ENCODE measurements around the gene ANKRD44.
"Not testable (repeated sequence)": the region's sequence is repeated elsewhere in the genome, so short reads cannot be mapped to it uniquely, and the experiment has no call there.

Gene ANKRD44

DNA sequence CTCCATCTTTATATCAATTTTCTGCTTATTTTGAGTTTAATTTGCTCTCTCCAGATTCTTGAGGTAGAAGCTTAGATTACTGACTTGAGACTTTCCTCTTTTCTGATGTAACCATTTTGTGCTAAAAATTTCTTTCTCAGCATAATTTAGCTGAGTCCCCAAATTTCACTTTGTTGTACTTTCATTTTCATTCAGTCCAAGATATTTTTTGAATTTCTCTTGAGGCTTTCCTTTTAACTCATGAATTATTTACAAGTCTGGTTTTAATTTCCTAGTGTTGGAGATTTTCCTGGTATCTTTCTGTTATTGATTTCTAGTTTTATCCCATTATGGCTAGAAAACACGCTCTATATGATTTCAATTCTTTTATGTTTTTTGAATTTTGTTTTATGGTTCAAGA, 239.4 kb downstream of the ANKRD44 start:
- TF ChIP-seq, protein P1, sequence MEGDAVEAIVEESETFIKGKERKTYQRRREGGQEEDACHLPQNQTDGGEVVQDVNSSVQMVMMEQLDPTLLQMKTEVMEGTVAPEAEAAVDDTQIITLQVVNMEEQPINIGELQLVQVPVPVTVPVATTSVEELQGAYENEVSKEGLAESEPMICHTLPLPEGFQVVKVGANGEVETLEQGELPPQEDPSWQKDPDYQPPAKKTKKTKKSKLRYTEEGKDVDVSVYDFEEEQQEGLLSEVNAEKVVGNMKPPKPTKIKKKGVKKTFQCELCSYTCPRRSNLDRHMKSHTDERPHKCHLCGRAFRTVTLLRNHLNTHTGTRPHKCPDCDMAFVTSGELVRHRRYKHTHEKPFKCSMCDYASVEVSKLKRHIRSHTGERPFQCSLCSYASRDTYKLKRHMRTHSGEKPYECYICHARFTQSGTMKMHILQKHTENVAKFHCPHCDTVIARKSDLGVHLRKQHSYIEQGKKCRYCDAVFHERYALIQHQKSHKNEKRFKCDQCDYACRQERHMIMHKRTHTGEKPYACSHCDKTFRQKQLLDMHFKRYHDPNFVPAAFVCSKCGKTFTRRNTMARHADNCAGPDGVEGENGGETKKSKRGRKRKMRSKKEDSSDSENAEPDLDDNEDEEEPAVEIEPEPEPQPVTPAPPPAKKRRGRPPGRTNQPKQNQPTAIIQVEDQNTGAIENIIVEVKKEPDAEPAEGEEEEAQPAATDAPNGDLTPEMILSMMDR (conservative IDR thresholded peaks at IDR 0.05; ENCODE audit: low read depth, low read length) = no peak
- H3K4me3 ChIP-seq (ENCODE audit: low read length) = no peak overlapping the region
- no peak for DNase-seq (ENCODE audit: low read depth)

DNA sequence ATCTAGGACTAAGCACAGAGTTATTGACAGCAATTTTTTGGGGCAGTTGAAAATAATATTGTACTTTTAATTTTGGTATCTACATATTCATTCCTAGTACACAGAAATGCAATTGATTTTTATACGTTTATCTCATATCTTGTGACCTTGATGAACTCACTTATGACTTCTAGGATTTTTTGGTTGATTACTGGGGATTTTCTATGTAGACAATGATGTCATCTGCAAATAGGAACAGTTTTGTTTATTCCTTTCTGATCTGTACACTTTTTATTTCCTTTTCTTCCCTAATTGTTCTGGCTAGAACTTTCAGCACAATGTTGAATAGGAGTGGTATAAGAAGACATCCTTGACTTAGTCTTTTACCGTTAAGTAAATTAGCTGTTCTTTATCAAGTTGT, 240.6 kb downstream of the ANKRD44 start:
- DNase-seq (ENCODE audit: low read depth) = no peak

DNA sequence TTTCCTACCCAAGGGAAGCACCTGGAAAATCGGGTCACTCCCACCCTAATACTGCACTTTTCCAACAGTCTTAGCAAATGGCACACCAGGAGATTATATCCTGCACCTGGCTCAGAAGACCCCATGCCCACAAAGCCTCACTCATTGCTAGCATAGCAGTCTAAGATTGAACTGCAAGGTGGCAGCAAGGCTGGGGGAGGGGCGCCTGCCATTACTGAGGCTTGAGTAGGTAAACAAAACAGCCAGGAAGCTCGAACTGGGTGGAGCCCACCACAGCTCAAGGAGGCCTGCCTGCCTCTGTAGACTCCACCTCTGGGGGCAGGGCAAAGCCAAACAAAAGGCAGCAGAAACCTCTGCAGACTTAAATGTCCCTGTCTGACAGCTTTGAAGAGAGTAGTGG, 248.0 kb downstream of the ANKRD44 start:
- H3K4me3 ChIP-seq (ENCODE audit: low read length); DNase-seq (ENCODE audit: low read depth): not testable (repeated sequence)

More for the DNA sequence above, 240.6 kb downstream of the ANKRD44 start:
- no peak overlapping the region for H3K4me3 ChIP-seq (ENCODE audit: low read length)
- TF ChIP-seq, protein P1 (conservative IDR thresholded peaks at IDR 0.05; ENCODE audit: low read depth, low read length) = no peak

DNA sequence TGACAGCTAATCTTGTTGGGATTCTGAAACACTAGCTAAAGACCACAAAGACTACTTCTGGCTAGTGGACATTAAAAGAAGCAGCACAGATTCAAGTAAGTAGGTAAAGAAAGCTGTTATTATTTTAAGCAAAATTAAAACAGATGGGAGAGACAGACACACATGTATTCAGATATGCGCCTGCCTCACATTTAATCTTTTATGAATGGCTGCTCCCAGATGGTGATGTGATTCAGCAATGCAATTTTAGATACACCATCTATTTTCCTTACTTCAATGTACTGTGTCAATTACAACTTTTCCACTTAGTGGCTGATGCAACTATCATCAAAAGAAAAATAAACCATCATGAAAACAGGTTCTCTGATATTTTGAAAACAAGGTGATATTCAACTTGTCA, 251.1 kb downstream of the ANKRD44 start:
- no peak overlapping the region for H3K4me3 ChIP-seq (ENCODE audit: low read length)
- TF ChIP-seq, protein P1 (conservative IDR thresholded peaks at IDR 0.05; ENCODE audit: low read depth, low read length) = no peak
- DNase-seq (ENCODE audit: low read depth) = no peak

DNA sequence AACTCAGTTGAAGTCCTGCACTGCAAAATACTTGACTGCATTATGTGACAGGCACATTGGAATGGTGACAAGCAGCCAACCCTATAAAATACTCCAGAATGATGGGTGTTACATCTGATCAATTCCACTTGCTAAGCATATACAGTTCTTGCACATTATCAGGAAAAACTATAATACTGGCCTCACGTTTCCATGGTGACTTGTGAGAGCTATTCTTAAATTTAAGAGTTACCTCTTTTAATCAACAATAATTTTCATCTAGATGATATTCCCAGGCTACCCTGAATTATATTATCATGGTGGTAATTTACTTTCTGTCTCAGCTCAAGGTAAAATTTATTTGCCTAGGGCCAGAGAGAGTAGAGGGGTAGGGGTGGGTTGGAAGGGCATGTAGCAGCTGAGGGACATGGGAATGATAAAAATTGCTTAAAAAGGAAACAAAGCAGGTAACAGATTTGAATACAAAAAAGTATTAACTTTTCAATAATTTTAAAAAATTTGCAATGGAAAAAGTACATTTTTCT, 251.7 kb downstream of the ANKRD44 start:
- H3K4me3 ChIP-seq (ENCODE audit: low read length) = no peak overlapping the region
- TF ChIP-seq, protein P1 (conservative IDR thresholded peaks at IDR 0.05; ENCODE audit: low read depth, low read length) = no peak
- no peak for DNase-seq (ENCODE audit: low read depth)

DNA sequence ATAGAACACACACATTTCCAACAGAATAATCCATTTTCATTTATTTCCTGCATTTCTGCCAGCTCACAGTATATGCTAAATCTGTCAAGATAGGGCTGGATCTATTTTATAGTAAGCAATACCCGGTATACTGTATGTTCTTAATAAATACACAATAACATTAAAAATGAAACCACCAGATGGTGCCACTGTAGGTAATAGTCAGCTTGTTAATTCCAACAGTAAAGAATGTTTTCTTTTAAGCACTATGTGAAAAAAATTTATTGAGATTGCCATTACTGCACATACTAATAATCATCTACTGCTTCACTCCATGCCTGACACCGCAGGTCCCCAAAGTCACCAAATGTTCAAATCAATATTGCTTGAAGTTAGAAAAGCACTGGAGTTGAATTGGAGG, 252.6 kb downstream of the ANKRD44 start:
- DNase-seq (ENCODE audit: low read depth) = no peak
- no peak overlapping the region for H3K4me3 ChIP-seq (ENCODE audit: low read length)
- TF ChIP-seq, protein P1 (conservative IDR thresholded peaks at IDR 0.05; ENCODE audit: low read depth, low read length) = no peak

DNA sequence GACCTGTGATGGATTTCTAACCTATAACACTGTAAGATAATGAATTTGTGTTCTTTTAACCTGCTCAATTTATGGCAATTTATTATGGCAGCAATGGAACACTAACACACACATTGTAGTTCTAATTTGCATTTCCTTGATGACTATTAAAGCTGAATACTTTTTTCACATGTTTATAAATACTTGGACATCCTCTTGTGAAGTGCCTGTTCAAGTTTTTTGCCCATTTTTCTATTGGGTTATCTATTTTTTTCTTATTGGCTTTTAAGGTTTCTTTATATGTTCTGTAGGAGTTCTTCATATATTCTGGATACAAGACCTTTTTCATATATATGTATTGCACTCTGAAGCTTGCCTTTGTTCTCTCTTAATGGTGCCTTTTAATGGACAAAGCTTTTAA, 255.5 kb downstream of the ANKRD44 start:
- DNase-seq (ENCODE audit: low read depth) = no peak
- no peak overlapping the region for H3K4me3 ChIP-seq (ENCODE audit: low read length)
- TF ChIP-seq, protein P1 (conservative IDR thresholded peaks at IDR 0.05; ENCODE audit: low read depth, low read length) = no peak

DNA sequence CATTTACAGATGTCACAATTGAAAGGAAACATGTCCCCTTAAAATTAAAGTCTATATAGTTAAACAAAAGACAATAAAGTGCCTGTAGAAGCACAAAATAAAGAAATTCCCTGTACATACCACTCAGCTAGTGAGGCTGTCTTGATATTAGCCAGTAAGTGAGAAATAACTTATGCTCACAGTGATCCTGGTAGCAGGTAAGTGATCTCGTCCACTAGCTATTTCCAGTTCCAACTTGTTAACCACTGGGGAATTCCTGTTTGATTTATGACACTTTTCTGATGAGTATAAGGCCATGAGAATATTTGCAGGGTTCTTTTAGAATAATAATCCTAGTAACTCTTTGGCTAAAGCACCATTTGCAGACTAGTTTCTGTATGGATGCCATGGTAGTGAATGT, 256.1 kb downstream of the ANKRD44 start:
- H3K4me3 ChIP-seq (ENCODE audit: low read length) = no peak overlapping the region
- DNase-seq (ENCODE audit: low read depth) = no peak
- TF ChIP-seq, protein P1 (conservative IDR thresholded peaks at IDR 0.05; ENCODE audit: low read depth, low read length) = no peak

Measured in retinal pigment epithelial cell (primary cell).